GM21619 (cell line): ENCODE results near the gene GFPT2.

Source experiments
- ATAC-seq: cut with Tn5 transposase; IDR thresholded peaks from one replicate; pipeline ENCODE4 v1.9.1; 2021; ENCODE audit not compliant: unreplicated experiment

Gene GFPT2

DNA sequence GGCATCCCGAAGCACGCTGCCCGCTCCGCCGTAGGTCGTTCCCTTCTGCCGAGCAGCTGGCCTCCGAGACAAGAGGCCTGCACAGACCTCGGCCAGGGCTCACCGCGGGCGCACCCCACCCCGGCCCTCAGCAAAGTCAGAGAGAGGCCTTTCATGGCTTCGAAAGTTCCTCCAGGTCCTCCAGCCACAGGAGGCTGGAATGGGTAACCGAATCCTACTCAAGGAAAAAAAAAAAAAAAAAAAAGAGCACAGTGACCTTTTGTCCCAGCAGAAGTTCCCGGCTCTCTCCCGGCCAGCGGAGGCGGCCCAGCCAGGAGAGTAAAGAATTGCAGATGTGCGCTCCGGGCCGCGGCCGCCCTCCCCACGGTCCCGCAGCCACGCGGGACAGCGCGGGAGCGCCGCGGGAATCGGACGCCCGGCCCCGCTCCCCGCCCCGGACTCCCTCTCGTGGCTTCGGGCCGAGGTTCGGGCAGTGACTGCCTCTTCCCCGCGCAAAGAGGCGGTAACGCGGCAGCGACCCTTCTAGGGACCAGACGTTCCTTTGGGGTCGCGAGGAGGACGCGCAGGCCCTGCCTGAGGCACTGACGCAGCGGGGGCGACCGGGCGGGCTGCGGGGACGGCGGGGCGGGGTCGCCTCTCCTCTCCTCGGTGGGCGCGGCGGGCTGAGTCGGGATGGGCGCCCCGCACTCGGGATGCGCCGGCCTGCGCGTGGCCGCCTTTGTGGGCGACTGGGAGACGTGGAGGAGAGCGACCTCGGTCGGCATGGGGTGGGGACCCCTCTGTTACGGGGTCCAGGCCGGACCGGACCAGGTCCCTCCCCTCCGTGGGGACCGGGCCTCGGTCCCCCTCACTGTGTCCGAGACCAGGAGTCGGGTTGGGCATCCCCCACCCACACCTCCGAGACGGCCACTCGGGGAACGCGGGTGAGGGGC, 754 bp downstream of the GFPT2 start:
- no peak for ATAC-seq

DNA sequence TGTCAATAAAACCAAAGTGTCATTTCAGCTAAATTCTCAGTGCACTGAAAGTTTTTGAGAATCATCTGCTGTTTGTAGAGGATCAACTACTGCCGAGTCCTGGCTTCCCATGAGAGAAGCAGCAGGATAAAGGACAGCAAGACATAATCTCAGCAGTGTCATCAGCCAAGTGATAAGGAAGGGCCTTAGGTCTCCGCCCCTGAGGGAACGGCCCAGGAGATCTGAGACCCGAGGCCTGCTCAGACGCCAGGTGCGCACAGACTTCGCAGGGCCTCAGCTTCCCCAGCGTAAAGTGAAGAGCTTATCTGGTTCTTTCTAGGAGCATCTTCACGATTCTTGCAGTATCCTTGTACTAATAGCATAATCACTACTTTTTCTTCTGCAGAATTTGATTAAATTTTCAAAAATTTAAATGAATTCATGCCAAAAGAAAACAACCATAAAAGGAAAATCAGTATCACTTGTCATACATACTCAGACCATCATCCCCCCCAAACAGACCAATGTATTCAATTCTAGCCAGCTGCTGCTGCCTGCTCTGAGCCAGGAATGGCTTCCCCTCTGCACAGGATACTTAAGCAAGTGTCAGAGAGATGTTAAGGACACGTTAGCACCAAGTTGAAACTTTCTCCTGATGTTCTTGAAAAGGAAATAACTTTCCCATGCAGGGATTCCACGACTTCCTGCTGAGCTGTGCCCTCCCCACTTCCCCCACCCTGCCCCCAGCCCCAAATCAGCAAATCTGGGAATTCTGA, 2.2 kb downstream of the GFPT2 start:
- ATAC-seq: no peak

GRCh38 chr5:180350296-180350695, 2.8 kb downstream of the GFPT2 start:
- ATAC-seq: no peak

DNA sequence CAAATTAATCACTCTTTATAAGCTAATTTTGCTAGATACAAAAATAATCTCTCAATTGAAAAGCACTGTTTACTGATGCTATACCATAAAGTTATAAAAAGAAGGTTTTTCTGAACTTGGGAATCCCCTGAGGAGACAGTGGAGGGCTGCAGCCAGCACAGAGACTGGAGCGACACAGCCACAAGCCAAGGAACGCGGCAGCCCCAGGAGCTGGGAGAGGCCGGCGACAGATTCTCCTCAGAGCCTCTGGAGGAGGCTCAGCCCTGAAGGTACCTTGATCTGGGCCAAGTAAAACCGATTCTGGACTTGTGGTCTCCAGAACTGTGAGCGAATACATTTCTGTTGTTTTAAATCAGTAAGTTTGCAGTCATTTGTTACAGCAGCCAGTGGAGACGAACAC, 3.7 kb downstream of the GFPT2 start:
- no peak for ATAC-seq

- no peak for ATAC-seq
Observed at GRCh38 chr5:180348336-180348735, 4.8 kb downstream of the GFPT2 start.

DNA sequence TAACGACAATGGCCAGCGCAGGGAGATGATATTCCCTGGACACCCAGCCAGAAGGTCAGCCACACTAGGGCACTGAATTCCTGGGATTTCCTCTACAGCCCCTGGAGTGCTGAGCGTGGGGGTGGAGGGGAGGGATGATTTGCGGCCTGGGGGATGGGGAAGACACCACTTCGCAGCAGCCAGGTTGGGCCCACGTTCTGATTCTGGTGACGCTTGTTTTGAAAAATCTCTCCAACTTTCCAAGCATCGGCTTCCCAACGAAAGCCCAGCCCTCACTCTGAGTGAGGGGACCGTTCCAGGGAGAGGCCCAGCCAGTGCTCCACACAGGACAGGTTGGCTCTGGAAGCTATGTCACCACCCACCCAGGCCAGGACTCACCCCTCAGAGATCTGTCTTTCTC, 5.4 kb downstream of the GFPT2 start:
- no peak for ATAC-seq

GRCh38 chr5:180346358-180346757, 6.8 kb downstream of the GFPT2 start:
- no peak for ATAC-seq

DNA sequence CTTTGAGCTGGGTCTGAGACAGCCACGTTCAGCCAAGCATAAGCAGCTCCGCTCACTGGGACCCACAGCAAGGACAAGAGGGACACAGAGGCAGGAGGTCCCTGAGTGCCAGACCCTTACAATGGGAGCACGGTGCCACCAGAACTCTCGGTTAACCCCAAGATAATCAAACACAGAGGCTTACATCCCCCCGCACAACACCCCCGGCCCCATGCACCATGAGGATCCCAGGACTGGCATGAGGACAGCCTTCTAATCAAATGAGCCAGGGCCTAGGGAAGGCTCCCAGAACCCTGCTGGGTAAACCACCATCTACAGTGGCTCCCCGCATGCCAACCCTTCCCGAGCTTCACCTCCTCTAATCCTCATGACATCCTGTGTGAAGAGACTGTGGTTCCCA, 7.4 kb downstream of the GFPT2 start:
- ATAC-seq: no peak

DNA sequence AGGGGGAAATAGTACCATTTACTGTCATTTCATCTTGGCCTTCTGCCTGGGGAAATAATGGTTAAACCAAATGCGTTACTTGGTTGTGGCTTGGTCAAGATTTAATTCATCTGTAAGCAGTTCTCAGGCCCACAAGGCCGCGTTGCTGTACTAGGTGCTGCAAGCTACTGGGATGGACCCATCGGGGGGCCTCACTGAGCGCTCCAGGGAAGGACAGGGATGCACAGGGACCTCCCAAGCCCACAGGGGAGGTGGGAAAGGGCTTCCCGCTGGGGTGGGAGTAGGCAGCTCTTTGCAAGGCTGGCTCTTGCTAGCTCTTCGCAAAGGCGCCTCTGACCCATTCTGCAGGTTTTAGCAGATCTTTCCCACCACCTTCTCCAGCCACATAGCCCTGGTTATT, 8.0 kb downstream of the GFPT2 start:
- no peak for ATAC-seq

- ATAC-seq: no peak
Observed at GRCh38 chr5:180344696-180344999, 8.5 kb downstream of the GFPT2 start.

DNA sequence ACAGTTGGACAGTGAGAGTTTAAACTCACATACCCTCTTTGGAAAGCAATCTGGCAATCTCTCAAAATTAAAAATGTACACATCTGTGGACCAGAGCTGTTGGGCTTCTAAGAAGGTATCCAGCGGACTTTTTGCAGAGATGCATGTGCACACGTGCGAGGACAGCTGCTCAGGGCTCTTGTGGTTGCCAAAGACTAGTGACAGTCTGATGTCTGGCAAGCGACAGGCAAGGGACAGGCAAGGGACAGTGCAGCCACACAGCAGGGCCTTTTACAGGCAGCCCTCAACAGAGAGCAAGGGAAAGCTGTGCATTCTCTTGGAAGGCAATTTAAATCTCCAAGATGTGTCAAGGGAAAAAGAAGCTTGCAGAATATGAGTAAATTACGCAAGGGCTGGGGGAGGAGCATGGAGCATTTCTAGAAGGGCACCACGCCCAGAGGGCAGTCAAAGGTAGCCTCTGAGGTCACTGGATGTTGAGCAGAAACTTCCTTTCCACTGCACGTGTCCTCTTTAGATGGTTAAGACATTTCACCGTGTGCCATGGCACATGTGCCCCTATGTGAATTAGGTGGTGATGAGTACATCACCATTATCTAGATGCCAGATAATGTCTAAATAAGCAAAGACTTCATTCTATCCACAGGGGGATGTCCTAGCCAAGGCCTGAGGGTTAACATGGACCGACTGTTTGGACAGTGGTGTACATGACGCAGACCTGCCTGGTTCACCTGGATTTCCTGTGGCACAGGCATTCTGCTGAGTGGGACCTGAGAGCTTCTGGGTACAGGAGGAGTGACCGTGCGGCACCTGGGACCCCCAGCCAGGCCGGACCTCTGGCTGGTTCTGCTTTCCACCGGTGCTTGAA, 9.1 kb downstream of the GFPT2 start:
- ATAC-seq: no peak

DNA sequence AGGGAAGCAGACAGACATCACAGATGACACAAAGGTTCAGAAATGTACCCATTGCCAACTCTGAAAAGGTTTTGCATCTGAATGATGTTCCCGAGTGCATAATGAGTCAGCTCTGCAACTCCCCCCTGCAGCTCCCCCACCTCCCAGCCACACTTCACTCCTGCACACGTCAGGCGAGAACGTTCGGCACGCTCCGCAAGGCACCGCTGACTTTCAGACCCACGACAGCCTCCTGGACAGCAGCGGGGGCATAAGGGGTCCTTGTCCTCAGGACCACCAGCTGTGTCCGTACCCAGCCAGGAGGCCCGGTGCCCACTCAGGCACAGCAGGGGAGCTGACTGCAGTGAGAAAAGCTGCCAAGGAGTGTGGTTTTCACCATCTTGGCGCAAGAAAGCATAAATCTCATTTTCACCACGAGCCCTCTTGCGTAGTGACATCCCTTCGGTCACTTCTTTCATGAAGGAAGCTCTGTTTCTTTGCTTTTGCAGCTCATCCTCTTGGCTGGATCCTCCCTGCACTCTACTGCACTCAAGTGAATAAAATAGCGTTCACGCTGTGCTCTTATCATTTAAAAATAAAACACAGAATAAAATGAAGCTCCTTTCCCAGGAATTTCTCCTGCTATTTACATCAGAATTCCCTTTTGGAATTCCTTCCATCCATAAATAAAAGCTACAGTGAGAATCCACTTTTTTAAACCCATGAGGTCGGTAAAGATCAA, 9.9 kb downstream of the GFPT2 start:
- ATAC-seq: no peak

- ATAC-seq: no peak
Observed at GRCh38 chr5:180341595-180341994, 11.5 kb downstream of the GFPT2 start.

DNA sequence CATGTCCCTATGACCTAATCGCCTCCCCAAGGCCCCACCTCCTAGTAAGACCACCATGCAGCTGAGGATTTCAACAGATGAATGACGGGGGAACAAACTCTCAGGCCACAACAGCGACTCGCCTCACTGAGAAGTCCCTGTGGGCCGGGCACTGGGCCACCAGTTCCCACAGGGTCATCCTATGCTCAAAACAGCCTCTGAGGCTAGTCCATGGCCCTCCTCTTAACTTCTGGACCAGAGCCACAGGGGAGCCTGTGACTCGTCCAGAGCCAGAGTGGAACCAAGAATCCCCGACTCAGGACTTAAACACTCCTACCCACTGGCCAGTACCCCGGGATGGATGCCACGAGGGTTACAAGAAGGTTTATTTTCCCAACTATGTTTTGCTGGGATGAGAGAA, 12.3 kb downstream of the GFPT2 start:
- no peak for ATAC-seq

DNA sequence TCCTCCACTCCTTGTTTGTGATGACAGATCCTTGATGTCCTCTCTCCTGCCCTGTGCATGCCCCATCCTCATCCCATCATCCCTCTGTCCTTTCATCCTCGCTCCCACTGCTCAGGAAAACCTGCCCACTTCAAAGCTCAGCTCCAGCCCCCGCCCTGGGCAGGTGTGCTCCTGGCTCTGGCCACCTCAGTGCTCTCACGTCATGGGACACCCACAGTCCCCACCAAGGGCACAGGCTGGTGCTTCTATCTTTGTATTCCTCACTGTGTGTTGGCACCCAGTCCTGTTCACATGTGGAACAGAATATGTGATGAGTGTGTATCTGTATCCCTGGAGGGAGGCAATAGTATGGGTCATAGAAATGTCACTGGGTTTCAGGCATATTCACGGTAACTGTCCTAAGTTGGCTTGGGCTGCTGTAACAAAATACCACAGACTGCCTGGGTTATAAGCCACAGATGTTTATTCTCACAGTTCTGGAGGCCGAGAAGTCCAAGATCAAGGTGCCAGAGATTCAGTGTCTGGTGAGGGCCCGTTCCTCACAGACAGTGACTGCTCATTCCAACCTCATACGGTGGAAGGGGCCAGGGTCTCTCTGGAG, 13.5 kb downstream of the GFPT2 start:
- ATAC-seq: no peak

- ATAC-seq: no peak
Observed at GRCh38 chr5:180338001-180338707, 15.0 kb downstream of the GFPT2 start.

DNA sequence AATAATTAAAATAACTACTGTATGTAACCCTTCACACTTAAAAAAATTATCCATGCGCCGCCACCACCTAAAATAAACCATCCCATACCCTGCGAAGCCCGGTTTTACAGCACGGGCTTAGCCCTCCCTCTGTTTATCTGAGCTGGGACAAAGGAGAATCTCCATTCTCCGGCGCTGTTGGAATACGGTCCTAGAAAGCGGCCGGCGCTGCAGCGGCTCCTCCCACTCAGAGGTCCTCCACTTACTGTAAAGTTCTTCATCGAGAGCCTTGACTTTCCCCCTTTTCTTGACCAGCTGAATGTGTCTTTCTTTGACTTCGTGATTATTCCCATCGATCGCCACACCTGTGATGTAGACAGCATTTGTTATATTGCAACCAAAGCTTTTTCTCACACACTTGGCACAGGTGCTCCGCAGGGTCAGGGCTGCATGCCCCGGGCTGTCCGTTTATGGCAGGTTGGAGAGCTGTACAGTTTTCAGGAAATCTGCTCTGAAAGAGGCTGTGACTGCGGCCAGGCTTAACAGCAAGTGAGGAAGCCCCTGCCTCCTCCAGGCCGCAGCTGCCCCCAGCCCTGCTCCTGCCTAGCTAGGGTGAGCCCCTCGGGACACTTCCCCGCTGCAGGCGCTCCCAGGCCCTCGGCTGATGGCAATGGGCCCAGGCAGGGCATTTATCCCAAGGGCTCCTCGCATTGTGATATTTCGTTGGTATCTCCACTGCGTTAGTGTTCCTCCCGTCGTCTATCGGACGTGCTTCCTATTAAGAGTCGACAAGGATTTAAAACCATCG, 16.7 kb downstream of the GFPT2 start:
- no peak for ATAC-seq

DNA sequence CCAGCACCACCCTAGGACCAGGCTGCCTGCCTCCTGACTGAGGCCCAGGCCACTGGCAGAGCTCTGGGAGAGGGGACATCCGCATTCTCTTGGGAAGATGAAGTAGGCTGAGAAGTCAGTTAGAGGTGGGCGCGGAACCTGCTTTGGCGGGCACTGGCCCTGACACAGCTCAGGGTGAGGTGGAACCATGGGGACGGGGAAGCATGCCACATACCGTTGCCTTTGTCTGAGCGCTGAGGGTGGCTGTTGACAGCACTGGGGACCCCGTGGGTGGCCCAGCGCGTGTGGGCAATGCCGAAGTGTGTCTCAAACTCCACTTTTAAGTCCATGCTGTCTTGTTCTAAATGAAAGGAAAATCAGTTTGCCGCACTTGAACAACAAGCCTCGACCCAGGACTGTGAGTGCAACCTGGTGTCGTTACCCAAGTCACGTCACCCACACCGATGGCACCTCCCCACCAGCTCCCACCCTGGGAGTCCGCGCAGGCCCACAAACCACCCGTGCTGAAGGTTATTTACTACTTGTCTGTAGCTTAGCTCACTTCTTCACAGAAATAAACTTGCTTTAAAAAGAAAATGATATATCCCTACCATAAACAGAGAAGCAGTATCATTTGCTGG, 17.4 kb downstream of the GFPT2 start:
- no peak for ATAC-seq
